NB4 (cell line): ENCODE data around the gene SLC22A23.

Experiments
- CTCF ChIP-seq: IDR thresholded peaks from one replicate; pipeline ENCODE4 v1.5.1; 2012; ENCODE audit warnings: low read depth, low read length
- MAX ChIP-seq: IDR thresholded peaks from 2 replicates; pipeline ENCODE4 v1.6.1; 2011; ENCODE audit warnings: low read depth, low read length
- POLR2A ChIP-seq: IDR thresholded peaks from 2 replicates; pipeline ENCODE4 v1.6.1; 2011; ENCODE audit warnings: mild to moderate bottlenecking; ENCODE audit not compliant: insufficient read length; ENCODE audit errors: extremely low read depth

GRCh38 chr6:3336066-3336786, 120.6 kb downstream of the SLC22A23 start:
- TF ChIP-seq CTCF, result no peak
- TF ChIP-seq POLR2A, result no peak
- no peak for TF ChIP-seq MAX
